Stomach (tissue), 9 donors: Measurements from ENCODE around the gene ASS1. TPM values are rescaled to one million over a fixed set of nuclear protein-coding genes. Genes with fewer than 3 reads are reported as not detected.

Experiments
- DNase-seq, 2 donors: peaks; one replicate each; pipeline versions ENCODE4 v3.0.0 to v3.0.0-alpha.2; 2013 to 2019
- H3K27ac ChIP-seq, 5 donors: fragments of 200-600 bp in 4 of 5; sonication (generic) in 4 of 5; one replicate each; pipeline ENCODE4 v1.5.1; 2013 to 2019; ENCODE audit warnings: mild to moderate bottlenecking in 1 of 5, moderate library complexity in 1 of 5
- H3K27me3 ChIP-seq, 3 donors: fragments of 200-600 bp; sonication (generic); one replicate each; pipeline ENCODE4 v1.5.1; 2017 to 2019; ENCODE audit warnings: mixed run types in 1 of 3
- H3K36me3 ChIP-seq, 4 donors: fragments of 200-600 bp; sonication (generic); 1 replicate in 3 of 4; 2 replicates in 1 of 4; pipeline ENCODE4 v1.5.1; 2016 to 2019
- H3K4me1 ChIP-seq, 4 donors: fragments of 200-600 bp; sonication (generic); one replicate each; pipeline ENCODE4 v1.5.1; 2016 to 2019
- H3K4me3 ChIP-seq, 4 donors: fragments of 200-600 bp; sonication (generic) in 3 of 4; one replicate each; pipeline ENCODE4 v1.5.1; 2016 to 2019; ENCODE audit warnings: mild to moderate bottlenecking in 1 of 4
- H3K9me3 ChIP-seq, 4 donors: fragments of 200-600 bp; sonication (generic); one replicate each; pipeline ENCODE4 v1.5.1; 2016 to 2019
- CTCF ChIP-seq, 7 experiments: fragments of 450-650 bp in 4 of 7; fragments of 200-600 bp in 3 of 7; sonication (generic) in 3 of 7; IDR thresholded peaks; one replicate each; pipeline ENCODE4 v1.5.1; 2016 to 2019; ENCODE audit warnings: antibody characterized with exemption in 7 of 7, control low read depth in 2 of 7, mild to moderate bottlenecking in 1 of 7
- EP300 ChIP-seq: sonication (generic); formaldehyde crosslinking; IDR thresholded peaks from one replicate; pipeline ENCODE4 v1.6.1; 2017; ENCODE audit warnings: antibody characterized with exemption
- POLR2A ChIP-seq, 4 donors: fragments of 450-650 bp; IDR thresholded peaks; one replicate each; pipeline ENCODE4 v1.6.1; 2016; ENCODE audit warnings: antibody characterized with exemption in 4 of 4, control low read depth in 2 of 4, mild to moderate bottlenecking in 1 of 4, moderate library complexity in 1 of 4
- POLR2AphosphoS5 ChIP-seq, 3 donors: sonication (generic); formaldehyde crosslinking; IDR thresholded peaks; one replicate each; pipeline ENCODE4 v1.6.1; 2016; ENCODE audit warnings: antibody characterized with exemption in 3 of 3
- whole genome bisulfite sequencing, 5 donors: extraction: QIAGEN DNeasy Blood & Tissue Kit in 3 of 5; methylation state at CpG; one replicate each; pipeline versions ENCODE4 v1.1.5 to v1.1.7; 2013 to 2018; 5-methylcytosine and 5-hydroxymethylcytosine counted together
- intact Hi-C: fragments of 100-400 bp; cut with DNase I; formaldehyde crosslinking; loops from one replicate; pipeline ENCODE4 v1.15.1; 2023; ENCODE audit warnings: low total_unique reads
- polyA plus RNA-seq, 3 donors: library from polyadenylated mRNA; stranded (reverse); fragments of 200-250 nt; gene quantifications; one replicate each; pipeline ENCODE4 v1.2.3, GENCODE V29; 2013
- total RNA-seq, 5 donors: library from RNA; depleted of rRNA; stranded (reverse); fragments of >200 nt; gene quantifications; one replicate each; pipeline versions ENCODE4 v1.1.0 to v1.2.3, GENCODE V29; 2014 to 2016
- donor health status: healthy with polysubstance abuse.
- donor health status: Bipolar disorder and iron deficiency.
- donor health status: healthy.

The ASS1 gene
- total and polyA plus RNA-seq, 8 donors = 9.8 to 147 (median 60.1) TPM

- H3K4me3 ChIP-seq = no peak overlapping the region
- intact Hi-C loops = no loop called here
- TF ChIP-seq CTCF (IDR thresholded peaks at IDR 0.05) = no peak
- no peak for TF ChIP-seq POLR2AphosphoS5 (IDR thresholded peaks at IDR 0.05)
- no peak for TF ChIP-seq EP300
- TF ChIP-seq POLR2A (IDR thresholded peaks at IDR 0.05) = no peak
- DNase-seq = no peak
- no peak overlapping the region for H3K27ac ChIP-seq
- no peaks in the 10 kb centered on the region for H3K36me3 ChIP-seq
- H3K4me1 ChIP-seq = peaks cover 5 to 14% (median 10%) of the 10 kb centered on the region in 4 donors
- 66 to 78% (median 73%) methylated on average over 11 to 15 of the region's 15 CpGs for WGBS, 5 donors
- H3K9me3 ChIP-seq = peaks cover 5 to 13% (median 10%) of the 10 kb centered on the region in 4 donors
- H3K27me3 ChIP-seq = peaks cover 0 to 41% (median 18%) of the 10 kb centered on the region in 3 donors
Observed at GRCh38 chr9:130437011-130437789, 7.6 kb upstream of the ASS1 start.

GRCh38 chr9:130438382-130438981 lies 6.3 kb upstream of the ASS1 start:
- no peak for DNase-seq

GRCh38 chr9:130441031-130441430 lies 3.7 kb upstream of the ASS1 start:
- Histone ChIP-seq H3K4me1 (peaks cover 11 to 21% (median 20%) of the 10 kb centered on the region in 4 donors), H3K27me3 (peaks cover 0 to 30% (median 0%) of the 10 kb centered on the region in 3 donors), H3K9me3 (peaks cover 5 to 14% (median 10%) of the 10 kb centered on the region in 4 donors), H3K36me3 (no peaks in the 10 kb centered on the region), H3K27ac (no peak overlapping the region), H3K4me3 (no peak overlapping the region)
- 100% methylated on average over 1 of the region's 1 CpG for whole genome bisulfite sequencing, 5 donors
- TF ChIP-seq CTCF (IDR thresholded peaks at IDR 0.05) = no peak
- TF ChIP-seq POLR2AphosphoS5 (IDR thresholded peaks at IDR 0.05) = no peak
- TF ChIP-seq POLR2A (IDR thresholded peaks at IDR 0.05) = no peak
- no peak for TF ChIP-seq EP300
- intact Hi-C loops = no loop called here
- DNase-seq = no peak

More at GRCh38 chr9:130438382-130438981, 6.3 kb upstream of the ASS1 start:
- 79 to 89% (median 80%) methylated on average over 6 of the region's 6 CpGs for WGBS, 5 donors
- Histone ChIP-seq H3K27me3 (peaks cover 0 to 28% (median 5%) of the 10 kb centered on the region in 3 donors), H3K4me1 (peaks cover 3 to 5% (median 4%) of the 10 kb centered on the region in 4 donors), H3K9me3 (peaks cover 5 to 14% (median 10%) of the 10 kb centered on the region in 4 donors), H3K4me3 (no peak overlapping the region), H3K36me3 (no peaks in the 10 kb centered on the region), H3K27ac (no peak overlapping the region)
- TF ChIP-seq POLR2A (IDR thresholded peaks at IDR 0.05) = no peak
- TF ChIP-seq POLR2AphosphoS5 (IDR thresholded peaks at IDR 0.05) = no peak
- no peak for TF ChIP-seq CTCF (IDR thresholded peaks at IDR 0.05)
- TF ChIP-seq EP300 = no peak
- intact Hi-C loops = no loop called here

GRCh38 chr9:130442746-130443455 lies 1.9 kb upstream of the ASS1 start:
- Histone ChIP-seq H3K27ac (no peak overlapping the region), H3K4me1 (peaks cover 26 to 39% (median 38%) of the 10 kb centered on the region in 4 donors), H3K9me3 (peaks cover 5 to 14% (median 10%) of the 10 kb centered on the region in 4 donors), H3K4me3 (no peak overlapping the region), H3K36me3 (no peaks in the 10 kb centered on the region), H3K27me3 (peaks cover 0 to 27% (median 0%) of the 10 kb centered on the region in 3 donors)
- intact Hi-C loops = no loop called here
- TF ChIP-seq CTCF (IDR thresholded peaks at IDR 0.05) (no peak), EP300 (no peak), POLR2AphosphoS5 (IDR thresholded peaks at IDR 0.05) (no peak), POLR2A (IDR thresholded peaks at IDR 0.05) (no peak)
- 85 to 92% (median 88%) methylated on average over 5 to 9 of the region's 9 CpGs for WGBS, 5 donors
- DNase-seq = no peak
